ENCODE results near the gene FGF8. TPM values are rescaled to one million over a fixed set of nuclear protein-coding genes. Genes with fewer than 3 reads are reported as not detected.

FGF8 gene
- total RNA-seq, 1 experiment from 2014 or later, result not detected

DNA sequence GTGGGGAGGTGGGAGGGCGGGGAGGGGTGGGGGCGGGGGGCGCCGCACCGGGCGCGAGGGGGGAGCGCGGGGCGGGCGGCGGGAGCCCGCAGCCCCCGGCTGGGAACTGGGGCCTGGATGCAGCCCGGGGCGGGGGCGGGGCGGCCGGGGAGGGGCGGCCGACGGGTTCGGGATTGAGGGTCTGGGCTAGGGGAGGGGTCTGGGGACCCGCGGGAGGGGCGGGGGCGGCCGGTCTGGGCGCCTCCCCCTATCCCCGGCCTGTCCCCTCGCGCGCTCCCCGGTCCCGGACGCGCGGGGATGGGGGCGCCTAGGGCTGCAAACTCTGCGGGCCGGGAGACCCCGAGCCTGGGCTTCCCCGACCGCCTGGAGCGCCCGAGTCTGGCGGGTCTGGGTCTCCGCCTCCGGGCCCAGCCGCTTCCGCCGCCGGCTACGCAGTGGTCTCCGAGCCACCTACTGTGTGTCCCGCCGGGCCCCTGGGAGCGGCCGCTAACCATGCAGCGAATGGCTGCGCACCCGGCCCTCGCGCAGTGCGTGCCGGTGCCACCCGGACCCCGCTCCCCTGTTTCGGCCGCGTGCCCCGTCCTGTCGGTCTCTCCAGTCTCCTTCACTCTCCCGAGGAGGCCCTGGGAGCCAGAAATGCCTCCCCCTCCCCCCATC, 375 bp upstream of the FGF8 start:
- Mint-ChIP-seq H3K27me3 (ENCODE audit: unreplicated experiment) (peaks cover 69% of the 10 kb centered on the region), H3K4me3 (ENCODE audit: low read depth, unreplicated experiment) (peak overlapping the region; percentile 22), H3K36me3 (ENCODE audit: insufficient read depth, unreplicated experiment) (peaks cover 10% of the 10 kb centered on the region), H3K4me1 (ENCODE audit: low read depth, unreplicated experiment) (peaks cover 11% of the 10 kb centered on the region), H3K27ac (ENCODE audit: unreplicated experiment) (no peak overlapping the region), H3K9me3 (ENCODE audit: low read depth, unreplicated experiment) (no peaks in the 10 kb centered on the region)
- CTCF ChIA-PET, result no interaction called here
- intact Hi-C loops (cut with micrococcal nuclease; ENCODE audit: unreplicated experiment), result no loop called here
- no TSS peak for BruUV-seq (replicated peaks)
- TF ChIP-seq, protein P1, sequence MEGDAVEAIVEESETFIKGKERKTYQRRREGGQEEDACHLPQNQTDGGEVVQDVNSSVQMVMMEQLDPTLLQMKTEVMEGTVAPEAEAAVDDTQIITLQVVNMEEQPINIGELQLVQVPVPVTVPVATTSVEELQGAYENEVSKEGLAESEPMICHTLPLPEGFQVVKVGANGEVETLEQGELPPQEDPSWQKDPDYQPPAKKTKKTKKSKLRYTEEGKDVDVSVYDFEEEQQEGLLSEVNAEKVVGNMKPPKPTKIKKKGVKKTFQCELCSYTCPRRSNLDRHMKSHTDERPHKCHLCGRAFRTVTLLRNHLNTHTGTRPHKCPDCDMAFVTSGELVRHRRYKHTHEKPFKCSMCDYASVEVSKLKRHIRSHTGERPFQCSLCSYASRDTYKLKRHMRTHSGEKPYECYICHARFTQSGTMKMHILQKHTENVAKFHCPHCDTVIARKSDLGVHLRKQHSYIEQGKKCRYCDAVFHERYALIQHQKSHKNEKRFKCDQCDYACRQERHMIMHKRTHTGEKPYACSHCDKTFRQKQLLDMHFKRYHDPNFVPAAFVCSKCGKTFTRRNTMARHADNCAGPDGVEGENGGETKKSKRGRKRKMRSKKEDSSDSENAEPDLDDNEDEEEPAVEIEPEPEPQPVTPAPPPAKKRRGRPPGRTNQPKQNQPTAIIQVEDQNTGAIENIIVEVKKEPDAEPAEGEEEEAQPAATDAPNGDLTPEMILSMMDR (IDR thresholded peaks at IDR 0.05; ENCODE audit: unreplicated experiment), result no peak
- no peak for DNase-seq

DNA sequence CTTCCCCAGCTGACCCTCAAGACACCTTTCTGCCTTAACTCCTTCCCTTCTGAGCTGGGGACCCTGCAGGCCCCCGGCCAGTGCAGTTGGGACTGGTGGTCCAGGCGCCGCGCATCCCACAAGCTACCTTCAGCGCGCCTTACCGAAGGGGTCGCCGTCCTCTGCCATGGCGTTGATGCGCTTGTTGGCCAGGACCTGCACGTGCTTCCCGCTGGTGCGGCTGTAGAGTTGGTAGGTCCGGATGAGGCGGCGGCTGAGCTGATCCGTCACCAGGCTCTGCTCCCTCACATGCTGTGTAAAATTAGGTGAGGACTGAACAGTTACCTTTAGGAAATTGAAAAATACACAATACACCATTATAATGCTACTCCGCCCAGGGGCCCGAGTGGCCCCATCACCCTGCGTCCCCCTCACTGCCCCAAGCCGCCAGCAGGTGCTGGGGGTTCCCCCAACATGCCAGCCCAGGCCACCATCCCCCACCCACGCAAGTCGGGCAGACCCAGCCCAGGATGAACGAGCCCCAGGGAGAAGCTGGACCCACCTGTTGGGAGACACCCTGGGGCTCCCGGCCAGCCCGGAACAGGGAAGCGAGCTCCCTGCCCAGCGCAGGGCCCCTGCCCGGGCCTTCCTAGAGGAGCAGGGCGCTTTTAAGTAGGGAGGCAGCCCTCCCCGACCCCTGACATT, 1.2 kb downstream of the FGF8 start:
- peak overlapping the region; percentile 21 for H3K4me3 Mint-ChIP-seq (ENCODE audit: low read depth, unreplicated experiment)
- peaks cover 71% of the 10 kb centered on the region for H3K27me3 Mint-ChIP-seq (ENCODE audit: unreplicated experiment)

DNA sequence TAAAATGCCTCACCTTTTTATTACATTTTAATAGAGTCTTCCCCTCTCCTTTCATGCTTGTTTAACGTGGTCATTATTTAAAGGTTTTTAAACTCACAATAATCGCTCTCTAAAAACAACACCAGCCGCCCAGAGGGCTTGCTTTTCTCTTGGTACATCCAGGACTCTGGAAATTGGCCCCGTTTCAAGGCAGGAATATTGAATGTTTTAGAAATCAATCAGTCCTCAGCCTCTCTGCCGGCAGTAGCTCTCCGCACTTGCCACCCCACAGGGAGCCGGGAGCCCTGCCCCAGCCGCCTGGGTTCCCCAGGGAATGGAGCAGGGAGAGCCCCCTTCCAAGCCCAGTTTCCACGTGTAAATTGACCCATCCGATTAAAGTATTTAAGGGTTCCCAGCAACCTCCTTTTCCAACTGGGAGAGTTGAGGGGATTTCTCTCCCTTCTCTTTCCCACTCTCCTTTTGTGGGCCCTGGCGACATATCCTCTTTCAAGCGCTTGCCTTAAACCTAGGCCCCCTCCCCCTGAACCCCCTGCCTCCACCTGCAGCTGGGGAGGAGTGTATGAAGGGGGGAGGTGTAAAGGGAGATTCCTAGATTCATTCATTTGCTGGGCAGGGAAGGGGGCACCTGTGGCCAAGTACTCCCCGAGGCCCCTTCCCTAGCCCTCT, 1.9 kb downstream of the FGF8 start:
- Mint-ChIP-seq H3K9me3 (ENCODE audit: low read depth, unreplicated experiment) (no peaks in the 10 kb centered on the region), H3K36me3 (ENCODE audit: insufficient read depth, unreplicated experiment) (peaks cover 9% of the 10 kb centered on the region), H3K27ac (ENCODE audit: unreplicated experiment) (no peak overlapping the region), H3K4me1 (ENCODE audit: low read depth, unreplicated experiment) (peaks cover 7% of the 10 kb centered on the region), H3K4me3 (ENCODE audit: low read depth, unreplicated experiment) (no peak overlapping the region), H3K27me3 (ENCODE audit: unreplicated experiment) (peaks cover 72% of the 10 kb centered on the region)
- intact Hi-C loops (cut with micrococcal nuclease; ENCODE audit: unreplicated experiment), result no loop called here
- no TSS peak for BruUV-seq (replicated peaks)
- CTCF ChIA-PET, result interaction anchor here (0.6 kb wide), 1 partner anchor 285 kb away, joined by 3 read pairs; no protein-coding TSS in a partner anchor
- DNase-seq, result no peak
- TF ChIP-seq, protein P1 (IDR thresholded peaks at IDR 0.05; ENCODE audit: unreplicated experiment), result no peak

More for the DNA sequence above, 1.2 kb downstream of the FGF8 start:
- no peak overlapping the region for H3K27ac Mint-ChIP-seq (ENCODE audit: unreplicated experiment)
- no peak for DNase-seq
- BruUV-seq (replicated peaks), result no TSS peak
- H3K9me3 Mint-ChIP-seq (ENCODE audit: low read depth, unreplicated experiment), result no peaks in the 10 kb centered on the region
- peaks cover 10% of the 10 kb centered on the region for H3K36me3 Mint-ChIP-seq (ENCODE audit: insufficient read depth, unreplicated experiment)
- TF ChIP-seq, protein P1 (IDR thresholded peaks at IDR 0.05; ENCODE audit: unreplicated experiment), result no peak
- intact Hi-C loops (cut with micrococcal nuclease; ENCODE audit: unreplicated experiment), result no loop called here
- CTCF ChIA-PET, result no interaction called here
- peaks cover 11% of the 10 kb centered on the region for H3K4me1 Mint-ChIP-seq (ENCODE audit: low read depth, unreplicated experiment)

DNA sequence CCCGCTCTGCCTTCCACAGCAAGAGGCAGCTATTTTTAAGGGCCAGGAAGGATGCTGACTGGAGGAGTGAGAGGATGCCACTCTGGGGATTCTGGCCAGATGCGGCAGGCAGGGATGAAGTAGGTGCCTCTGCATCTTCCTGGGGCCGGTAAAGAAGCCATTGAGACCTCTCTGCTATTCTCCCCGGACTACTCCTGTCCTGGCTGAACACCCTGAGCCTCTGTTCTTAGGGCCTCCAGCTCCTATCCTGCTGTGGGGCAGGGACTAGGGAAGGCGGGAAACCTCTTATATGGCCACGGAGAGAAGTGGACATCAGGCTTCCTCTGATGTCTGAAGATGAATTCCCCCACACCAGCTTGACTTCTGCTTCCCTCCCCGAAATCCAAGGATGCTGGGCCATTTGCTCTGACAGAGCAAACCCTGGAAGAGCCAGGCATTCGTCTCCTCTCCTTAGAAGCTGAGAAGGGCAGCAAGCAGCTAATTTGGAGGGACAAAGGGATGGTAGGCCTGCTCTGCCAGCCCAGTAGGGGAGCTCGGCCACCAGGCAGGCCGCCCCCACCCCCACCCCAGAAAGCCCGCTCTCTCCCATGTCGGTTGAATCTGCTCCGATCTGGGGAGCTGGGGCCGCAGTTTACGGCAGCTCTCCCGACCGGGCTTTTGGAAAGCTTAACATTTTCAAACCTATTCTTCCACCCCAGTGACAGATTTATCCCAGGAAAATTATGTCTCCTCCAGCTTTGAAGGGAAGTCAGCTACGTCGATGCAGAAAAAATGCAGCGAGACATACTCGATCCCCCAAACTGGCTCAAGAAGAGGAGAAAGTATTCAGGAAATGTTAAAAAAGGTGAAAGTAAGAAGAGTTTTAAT, 2.8 kb downstream of the FGF8 start:
- CTCF ChIA-PET, result interaction anchor here (0.6 to 2.7 kb wide), 2 partner anchors 170 to 284 kb away, joined by 3 to 7 read pairs; no protein-coding TSS in a partner anchor
- DNase-seq, result no peak
- peaks cover 3% of the 10 kb centered on the region for H3K36me3 Mint-ChIP-seq (ENCODE audit: insufficient read depth, unreplicated experiment)
- peaks cover 72% of the 10 kb centered on the region for H3K27me3 Mint-ChIP-seq (ENCODE audit: unreplicated experiment)
- no peak overlapping the region for H3K27ac Mint-ChIP-seq (ENCODE audit: unreplicated experiment)
- no peaks in the 10 kb centered on the region for H3K9me3 Mint-ChIP-seq (ENCODE audit: low read depth, unreplicated experiment)
- intact Hi-C loops (cut with micrococcal nuclease; ENCODE audit: unreplicated experiment), result no loop called here
- no peaks in the 10 kb centered on the region for H3K4me1 Mint-ChIP-seq (ENCODE audit: low read depth, unreplicated experiment)
- TF ChIP-seq, protein P1 (IDR thresholded peaks at IDR 0.05; ENCODE audit: unreplicated experiment), result no peak
- BruUV-seq (replicated peaks), result no TSS peak
- H3K4me3 Mint-ChIP-seq (ENCODE audit: low read depth, unreplicated experiment), result no peak overlapping the region
